Right ventricle myocardium inferior (tissue), 1 donor: ENCODE measurements around the gene PTPRN2. TPM values are rescaled to one million over a fixed set of nuclear protein-coding genes. Genes with fewer than 3 reads are reported as not detected.

ENCODE experiments used
- ATAC-seq: fragments of 200-7000 bp; cut with Tn5 transposase; one replicate; pipeline ENCODE4 v1.9.1; 2020; ENCODE audit warnings: mild to moderate bottlenecking, moderate library complexity
- DNase-seq: peaks from one replicate; pipeline ENCODE4 v3.0.0; 2021; ENCODE audit errors: missing footprints
- intact Hi-C: fragments of 100-400 bp; cut with DNase I; formaldehyde crosslinking; loops from one replicate; pipeline ENCODE4 v1.11.0; 2022
- total RNA-seq: library from RNA; stranded (reverse); fragmentation: NEBNext Ultra II Directional; extraction: Animal tissue kit (Norgen Biotek cat#: 25700); gene quantifications from one replicate; pipeline ENCODE4 v1.2.1, GENCODE V29; 2021
- donor health status: DM: no; HTN: yes; CAD: no; lungs with severe emphysema.

The PTPRN2 gene
- total RNA-seq, 1 donor from 2014 or later: 1.6 TPM

DNA sequence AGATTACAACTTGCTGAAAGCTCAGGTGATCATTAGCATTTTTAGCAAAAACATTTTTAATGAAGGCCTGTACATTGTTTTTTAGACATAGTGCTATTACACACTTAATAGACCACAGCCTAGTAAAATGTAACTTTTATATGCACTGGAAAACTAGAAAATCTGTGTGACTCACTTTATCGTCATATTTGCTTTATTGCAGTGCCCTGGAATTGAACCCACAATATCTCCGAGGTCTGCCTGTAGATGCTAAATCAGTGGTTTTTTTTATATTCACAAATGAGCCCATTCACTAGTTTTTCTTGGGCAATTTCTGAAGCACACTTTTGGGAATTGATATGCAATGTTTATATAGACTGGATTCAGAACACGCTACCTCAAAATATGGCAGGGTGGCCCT is 105.1 kb downstream of the PTPRN2 start:
- intact Hi-C loops: no loop called here
- no peak for ATAC-seq
- DNase-seq: no peak

GRCh38 chr7:158479664-158480025 is 108.0 kb downstream of the PTPRN2 start:
- no peak for ATAC-seq
- no peak for DNase-seq
- intact Hi-C loops: no loop called here

- intact Hi-C loops: no loop called here
- no peak for ATAC-seq
These were observed 108.5 kb downstream of the PTPRN2 start for GRCh38 chr7:158479021-158479663.

GRCh38 chr7:158477866-158478265 is 109.8 kb downstream of the PTPRN2 start:
- no peak for ATAC-seq
- DNase-seq: no peak

More at GRCh38 chr7:158479021-158479663, 108.5 kb downstream of the PTPRN2 start:
- DNase-seq: no peak

DNA sequence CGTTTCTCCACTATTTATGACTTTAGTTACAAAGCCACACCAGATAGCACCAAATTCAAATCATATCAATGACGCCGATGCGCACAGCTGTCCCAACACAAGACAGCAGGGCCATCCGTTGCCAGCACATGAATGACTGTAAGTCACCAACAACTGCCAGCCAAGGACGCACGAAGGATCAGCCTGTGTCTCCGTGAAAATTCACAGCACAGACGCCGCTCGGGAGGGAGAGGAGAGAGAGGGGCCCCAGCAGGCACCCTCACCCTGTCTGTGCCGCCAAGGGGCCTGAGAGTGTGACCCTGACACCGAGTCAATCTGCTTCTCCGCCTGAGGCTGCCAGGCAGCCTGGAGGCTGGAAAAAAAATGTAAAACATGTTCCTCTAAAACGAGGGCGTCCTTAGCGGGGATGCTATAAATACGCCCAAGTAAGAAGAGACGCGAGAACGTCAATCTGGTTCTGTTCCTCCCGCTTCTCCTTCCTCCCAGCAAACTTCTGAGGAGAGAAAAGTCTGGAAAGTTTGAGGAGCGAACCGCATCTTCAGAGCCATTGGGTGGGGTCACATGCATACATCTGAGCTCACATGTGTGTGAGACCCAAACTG is 111.2 kb downstream of the PTPRN2 start:
- ATAC-seq (no peak), DNase-seq (no peak)
- intact Hi-C loops: no loop called here

More at GRCh38 chr7:158477866-158478265, 109.8 kb downstream of the PTPRN2 start:
- intact Hi-C loops: no loop called here

DNA sequence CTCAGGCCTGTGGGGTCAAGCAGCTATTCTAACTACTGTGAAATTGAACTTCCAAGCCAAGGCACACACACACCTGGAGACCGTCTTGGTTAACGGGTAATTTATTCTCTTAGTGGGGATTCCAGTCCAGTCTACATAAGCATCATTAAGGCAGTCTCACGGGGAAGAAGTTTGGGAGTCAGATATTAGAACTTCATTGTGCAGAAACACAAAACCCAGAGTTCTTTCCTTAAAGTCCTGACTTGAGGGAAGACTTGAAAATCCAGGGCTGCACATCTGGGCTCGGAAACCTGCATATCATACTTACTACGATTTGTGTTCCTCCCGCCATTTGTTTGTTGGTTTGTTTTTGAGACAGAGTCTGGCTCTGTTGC is 112.0 kb downstream of the PTPRN2 start:
- intact Hi-C loops: no loop called here
- ATAC-seq: no peak
- no peak for DNase-seq

- ATAC-seq: no peak
- intact Hi-C loops: no loop called here
- no peak for DNase-seq
These were observed 112.5 kb downstream of the PTPRN2 start for GRCh38 chr7:158475036-158475678.

DNA sequence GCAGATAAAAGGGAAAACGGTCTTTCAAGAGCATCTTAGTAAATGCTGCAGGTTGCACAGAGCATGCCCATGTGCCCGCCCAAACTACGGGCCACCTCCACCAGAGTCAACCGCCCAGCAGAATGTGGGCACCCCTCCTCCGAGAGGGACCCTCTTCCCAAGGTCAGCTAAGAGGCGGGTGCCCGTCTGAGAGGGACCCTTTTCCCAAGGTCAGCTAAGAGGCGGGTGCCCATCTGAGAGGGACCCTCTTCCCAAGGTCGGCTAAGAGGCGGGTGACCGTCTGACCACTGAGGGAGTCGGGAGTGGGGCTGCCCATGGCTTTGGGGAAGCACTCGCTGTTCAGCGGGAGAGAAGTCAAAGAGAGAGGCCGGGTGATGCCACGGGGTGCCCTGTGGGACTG is 113.1 kb downstream of the PTPRN2 start:
- DNase-seq (no peak), ATAC-seq (no peak)
- intact Hi-C loops: no loop called here

DNA sequence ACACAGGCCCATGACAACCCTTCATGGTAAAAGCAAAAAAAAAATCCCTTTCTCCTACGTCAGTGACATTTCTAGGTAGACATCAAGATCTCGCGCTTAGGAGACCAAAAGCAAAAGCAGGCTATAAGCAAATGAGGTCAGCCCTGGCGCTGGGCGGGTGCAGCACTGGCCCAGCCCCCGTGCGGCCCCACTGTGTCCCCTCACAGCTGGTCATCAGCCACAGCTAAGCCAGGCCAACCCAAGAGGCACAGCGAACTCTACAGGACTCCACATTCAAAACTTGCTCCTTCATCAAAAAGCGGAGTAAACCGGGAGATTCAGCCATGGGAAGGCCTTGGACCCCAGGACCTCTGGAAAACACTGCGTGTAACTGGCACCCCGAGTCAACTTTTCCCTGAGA is 113.7 kb downstream of the PTPRN2 start:
- ATAC-seq: no peak
- intact Hi-C loops: no loop called here
- no peak for DNase-seq

DNA sequence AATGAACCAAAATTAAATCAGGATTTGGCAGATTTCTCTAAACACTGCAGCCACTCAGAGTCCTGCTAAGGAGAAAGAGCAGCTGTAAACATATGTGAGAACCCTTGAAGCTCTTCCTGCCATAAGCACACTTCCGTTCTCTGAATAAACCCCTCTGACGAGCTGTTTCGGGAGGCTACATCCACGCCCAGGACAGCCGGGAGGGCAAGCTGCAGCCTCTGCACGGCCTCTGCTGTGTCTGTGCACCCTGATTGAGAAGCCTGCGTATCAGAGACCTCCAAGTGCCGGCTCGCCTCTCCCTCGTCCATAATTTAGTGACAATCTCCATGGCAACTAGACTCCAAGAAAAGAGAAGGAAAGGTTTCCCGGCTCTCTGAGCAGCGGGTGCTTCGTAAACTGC is 114.4 kb downstream of the PTPRN2 start:
- intact Hi-C loops: no loop called here
- no peak for DNase-seq
- ATAC-seq: no peak

GRCh38 chr7:158472596-158472995 is 115.0 kb downstream of the PTPRN2 start:
- intact Hi-C loops: no loop called here
- no peak for ATAC-seq

DNA sequence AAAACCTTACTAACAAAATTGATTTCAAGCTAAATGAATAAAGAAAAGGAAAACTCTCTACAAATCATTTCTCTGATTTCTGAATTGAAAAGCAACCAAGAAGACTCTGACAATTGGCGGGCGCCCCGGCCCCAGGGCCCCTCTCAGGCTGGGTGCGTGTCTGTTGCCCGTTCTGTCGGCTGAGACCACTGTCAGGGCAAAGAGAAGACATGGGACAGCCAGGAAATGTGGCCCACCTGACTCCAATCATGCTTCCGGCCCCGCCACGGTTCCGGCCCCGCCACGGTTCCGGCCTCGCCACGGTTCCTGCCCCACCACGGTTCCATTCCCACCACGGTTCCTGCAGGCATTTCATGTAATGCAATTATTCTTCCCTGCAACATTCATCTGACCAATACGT is 115.9 kb downstream of the PTPRN2 start:
- intact Hi-C loops: no loop called here
- DNase-seq (no peak), ATAC-seq (no peak)

More at GRCh38 chr7:158472596-158472995, 115.0 kb downstream of the PTPRN2 start:
- no peak for DNase-seq

DNA sequence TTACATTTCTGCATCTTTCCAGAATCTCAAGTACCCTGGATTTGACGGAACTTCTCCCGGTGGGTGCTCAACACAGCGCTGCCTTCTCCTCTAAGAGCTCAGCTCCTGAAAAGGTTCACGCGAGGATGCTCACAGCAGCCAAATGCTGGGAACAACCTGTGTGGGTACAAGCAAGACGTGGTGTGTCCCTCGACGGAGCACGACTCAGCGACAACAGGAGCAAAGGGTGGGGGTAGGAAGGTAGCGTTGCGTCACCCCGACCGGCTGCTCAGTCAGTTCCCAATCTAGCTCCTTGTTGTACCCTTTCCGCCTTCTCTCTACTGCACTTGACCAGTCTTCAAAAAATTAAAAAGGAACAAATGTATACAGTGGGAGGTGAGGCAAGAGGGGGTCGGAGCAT is 117.3 kb downstream of the PTPRN2 start:
- no peak for DNase-seq
- intact Hi-C loops: no loop called here
- ATAC-seq: no peak

- ATAC-seq (no peak), DNase-seq (no peak)
- intact Hi-C loops: no loop called here
These were observed 118.1 kb downstream of the PTPRN2 start for GRCh38 chr7:158469396-158470051.

- intact Hi-C loops: no loop called here
- ATAC-seq (peak; percentile 8), DNase-seq (no peak)
These were observed 118.8 kb downstream of the PTPRN2 start for GRCh38 chr7:158468700-158469296.

DNA sequence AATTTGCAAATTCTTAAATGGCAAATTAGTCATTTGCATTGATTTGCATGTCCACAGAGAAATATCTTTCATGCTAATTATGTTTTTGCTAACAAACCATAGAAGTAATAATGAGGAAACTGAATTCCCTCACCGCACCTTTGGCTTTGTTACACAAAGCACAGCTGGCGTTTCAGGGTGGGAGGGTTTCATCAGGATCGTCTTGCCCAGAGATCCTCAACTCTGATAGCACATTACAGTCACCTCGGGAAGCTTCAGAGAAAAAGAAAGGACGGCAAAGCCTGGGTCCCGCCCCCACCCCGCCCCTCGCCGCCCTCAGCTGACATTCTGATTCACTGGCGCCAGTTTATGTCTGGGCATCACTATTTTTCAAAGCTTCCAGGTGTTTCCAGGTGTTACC is 119.4 kb downstream of the PTPRN2 start:
- ATAC-seq (no peak), DNase-seq (no peak)
- intact Hi-C loops: no loop called here

GRCh38 chr7:158467562-158467961 is 120.1 kb downstream of the PTPRN2 start:
- DNase-seq (no peak), ATAC-seq (no peak)
- intact Hi-C loops: no loop called here

GRCh38 chr7:158463317-158463716 is 124.3 kb downstream of the PTPRN2 start:
- intact Hi-C loops: no loop called here
- ATAC-seq (no peak), DNase-seq (no peak)

- DNase-seq (no peak), ATAC-seq (no peak)
- intact Hi-C loops: no loop called here
These were observed 125.8 kb downstream of the PTPRN2 start for GRCh38 chr7:158461824-158462223.

GRCh38 chr7:158460665-158461064 is 127.0 kb downstream of the PTPRN2 start:
- no peak for DNase-seq
- intact Hi-C loops: no loop called here

More at GRCh38 chr7:158460665-158461064, 127.0 kb downstream of the PTPRN2 start:
- ATAC-seq: no peak
